ENCODE measurements around the gene SAMD1.

The SAMD1 gene

GRCh38 chr19:14112809-14113385 is 22.3 kb upstream of the SAMD1 start:
- no peak for DNase-seq

- DNase-seq = no peak
Measured at GRCh38 chr19:14112051-14112808, 21.7 kb upstream of the SAMD1 start.

- DNase-seq = no peak
Measured at GRCh38 chr19:14111486-14111885, 20.9 kb upstream of the SAMD1 start.

- DNase-seq = no peak
Measured at GRCh38 chr19:14110650-14111049, 20.1 kb upstream of the SAMD1 start.

GRCh38 chr19:14107581-14108461 is 17.3 kb upstream of the SAMD1 start:
- DNase-seq = no peak

GRCh38 chr19:14106840-14107239 is 16.3 kb upstream of the SAMD1 start:
- no peak for DNase-seq

- no peak for DNase-seq
Measured at GRCh38 chr19:14105680-14106079, 15.1 kb upstream of the SAMD1 start.

- no peak for DNase-seq
Measured at GRCh38 chr19:14103310-14103709, 12.8 kb upstream of the SAMD1 start.

- DNase-seq = no peak
Measured at GRCh38 chr19:14102756-14103155, 12.2 kb upstream of the SAMD1 start.

GRCh38 chr19:14102102-14102696 is 11.6 kb upstream of the SAMD1 start:
- no peak for DNase-seq

- DNase-seq = no peak
Measured at GRCh38 chr19:14101003-14101545, 10.5 kb upstream of the SAMD1 start.

GRCh38 chr19:14097532-14098151 is 7.1 kb upstream of the SAMD1 start:
- DNase-seq = no peak

- no peak for DNase-seq
Measured at GRCh38 chr19:14096272-14096992, 5.9 kb upstream of the SAMD1 start.

- no peak for DNase-seq
Measured at GRCh38 chr19:14094854-14095253, 4.3 kb upstream of the SAMD1 start.

GRCh38 chr19:14093117-14093823 is 2.7 kb upstream of the SAMD1 start:
- no peak for DNase-seq

- DNase-seq = peak; percentile 50
Measured at GRCh38 chr19:14091813-14092462, 1.4 kb upstream of the SAMD1 start.

GRCh38 chr19:14091081-14091812 is 696 bp upstream of the SAMD1 start:
- DNase-seq = peak; percentile 53

- peak; percentile 36 for DNase-seq
Measured at GRCh38 chr19:14089662-14090508, 666 bp downstream of the SAMD1 start.

- DNase-seq = no peak
Measured at GRCh38 chr19:14089412-14089661, 1.2 kb downstream of the SAMD1 start.

Measured in activated gamma-delta T cell treated with Interleukin-2 at 50 U/mL for 16 hours (primary cell).